Large intestine (tissue), 3 donors: ENCODE measurements around the gene AGL. TPM values are rescaled to one million over a fixed set of nuclear protein-coding genes. Genes with fewer than 3 reads are reported as not detected.
"Not testable (repeated sequence)": the region's sequence is repeated elsewhere in the genome, so short reads cannot be mapped to it uniquely, and the experiment has no call there.

Experiments used
- DNase-seq, 2 donors: peaks; one replicate each; pipeline versions ENCODE4 v3.0.0 to v3.0.0-alpha.2; 2013
- H3K27ac ChIP-seq: one replicate; pipeline ENCODE4 v1.5.1; 2013; ENCODE audit warnings: low read length
- H3K27me3 ChIP-seq: 2 replicates; pipeline ENCODE4 v1.6.1; 2013; ENCODE audit warnings: low read length; ENCODE audit not compliant: control insufficient read depth, insufficient read depth
- H3K36me3 ChIP-seq: 2 replicates; pipeline ENCODE4 v1.6.1; 2013; ENCODE audit warnings: low read length; ENCODE audit not compliant: control insufficient read depth, insufficient read depth
- H3K4me1 ChIP-seq: one replicate; pipeline ENCODE4 v1.6.1; 2013; ENCODE audit warnings: low read length; ENCODE audit not compliant: control insufficient read depth, insufficient read depth
- H3K4me3 ChIP-seq: one replicate; pipeline ENCODE4 v1.5.1; 2013; ENCODE audit warnings: low read length
- H3K9me3 ChIP-seq: one replicate; pipeline ENCODE4 v1.6.1; 2013; ENCODE audit warnings: mild to moderate bottlenecking, low read depth, low read length, moderate library complexity; ENCODE audit not compliant: control insufficient read depth
- WGBS: methylation state at CpG from one replicate; pipeline ENCODE4 v1.1.5; 2013; ENCODE audit warnings: low lambda C conversion rate; ENCODE audit not compliant: insufficient coverage; 5-methylcytosine and 5-hydroxymethylcytosine counted together
- polyA plus RNA-seq: library from polyadenylated mRNA; unstranded; fragments of 120-200 nt; gene quantifications from one replicate; pipeline ENCODE4 v1.2.1, GENCODE V29; 2013

Gene AGL
- polyA plus RNA-seq, 1 donor, result 18.4 TPM

GRCh38 chr1:99869723-99870122, 19.6 kb downstream of the AGL start:
- no peak for DNase-seq
- Histone ChIP-seq H3K27me3 (no peaks in the 10 kb centered on the region), H3K4me1 (no peaks in the 10 kb centered on the region), H3K9me3 (no peaks in the 10 kb centered on the region), H3K27ac (no peak overlapping the region), H3K36me3 (peaks cover 5% of the 10 kb centered on the region), H3K4me3 (no peak overlapping the region)
- WGBS, result 86% methylated on average over 5 of the region's 6 CpGs

- H3K36me3 ChIP-seq, result peaks cover 6% of the 10 kb centered on the region
- H3K27ac ChIP-seq, result no peak overlapping the region
- H3K4me1 ChIP-seq, result no peaks in the 10 kb centered on the region
- no CpG with 5 or more reads among the region's 1 CpG for WGBS
- DNase-seq, result peak in 1 of 2 donors; percentile 17
- H3K9me3 ChIP-seq, result no peaks in the 10 kb centered on the region
- no peak overlapping the region for H3K4me3 ChIP-seq
- H3K27me3 ChIP-seq, result no peaks in the 10 kb centered on the region
These were observed 21.9 kb downstream of the AGL start for GRCh38 chr1:99872063-99872462.

GRCh38 chr1:99877568-99877967, 27.4 kb downstream of the AGL start:
- Histone ChIP-seq H3K9me3 (no peaks in the 10 kb centered on the region), H3K36me3 (peaks cover 17% of the 10 kb centered on the region), H3K4me3 (no peak overlapping the region), H3K27me3 (no peaks in the 10 kb centered on the region), H3K4me1 (no peaks in the 10 kb centered on the region), H3K27ac (no peak overlapping the region)
- DNase-seq, result no peak
- 70% methylated on average over 2 of the region's 3 CpGs for WGBS

- H3K27ac ChIP-seq, result no peak overlapping the region
- no peaks in the 10 kb centered on the region for H3K4me1 ChIP-seq
- H3K4me3 ChIP-seq, result no peak overlapping the region
- no peaks in the 10 kb centered on the region for H3K9me3 ChIP-seq
- WGBS, result no CpG with 5 or more reads among the region's 1 CpG
- H3K36me3 ChIP-seq, result peaks cover 28% of the 10 kb centered on the region
- DNase-seq, result no peak
- no peaks in the 10 kb centered on the region for H3K27me3 ChIP-seq
These were observed 36.0 kb downstream of the AGL start for GRCh38 chr1:99886179-99886578.

GRCh38 chr1:99886841-99887240, 36.7 kb downstream of the AGL start:
- Histone ChIP-seq H3K27me3 (no peaks in the 10 kb centered on the region), H3K4me1 (no peaks in the 10 kb centered on the region), H3K27ac (no peak overlapping the region), H3K36me3 (peaks cover 22% of the 10 kb centered on the region), H3K9me3 (no peaks in the 10 kb centered on the region), H3K4me3 (no peak overlapping the region)
- DNase-seq, result no peak

GRCh38 chr1:99887890-99888289, 37.7 kb downstream of the AGL start:
- 100% methylated on average over 1 of the region's 2 CpGs for WGBS
- DNase-seq, result no peak
- Histone ChIP-seq H3K27ac (no peak overlapping the region), H3K9me3 (no peaks in the 10 kb centered on the region), H3K4me3 (no peak overlapping the region), H3K27me3 (no peaks in the 10 kb centered on the region), H3K36me3 (peaks cover 19% of the 10 kb centered on the region), H3K4me1 (no peaks in the 10 kb centered on the region)

- DNase-seq, result no peak
- H3K4me1 ChIP-seq, result no peaks in the 10 kb centered on the region
- 86% methylated on average over 1 of the region's 1 CpG for WGBS
- peaks cover 7% of the 10 kb centered on the region for H3K36me3 ChIP-seq
- H3K4me3 ChIP-seq, result no peak overlapping the region
- no peaks in the 10 kb centered on the region for H3K27me3 ChIP-seq
- no peak overlapping the region for H3K27ac ChIP-seq
- no peaks in the 10 kb centered on the region for H3K9me3 ChIP-seq
These were observed 41.8 kb downstream of the AGL start for GRCh38 chr1:99891997-99892396.

- DNase-seq, H3K4me3 ChIP-seq, H3K9me3 ChIP-seq, H3K27ac ChIP-seq, H3K27me3 ChIP-seq, H3K4me1 ChIP-seq: not testable (repeated sequence)
- H3K36me3 ChIP-seq, result peaks cover 14% of the 10 kb centered on the region
- no CpG with 5 or more reads among the region's 4 CpGs for WGBS
These were observed 53.1 kb downstream of the AGL start for GRCh38 chr1:99903278-99903677.

GRCh38 chr1:99906535-99906934, 56.4 kb downstream of the AGL start:
- H3K27me3 ChIP-seq, result no peaks in the 10 kb centered on the region
- no peaks in the 10 kb centered on the region for H3K9me3 ChIP-seq
- H3K4me3 ChIP-seq, result no peak overlapping the region
- H3K4me1 ChIP-seq, result no peaks in the 10 kb centered on the region
- H3K36me3 ChIP-seq, result peaks cover 19% of the 10 kb centered on the region
- no peak for DNase-seq
- no peak overlapping the region for H3K27ac ChIP-seq

- DNase-seq, result no peak
- WGBS, result 66% methylated on average over 3 of the region's 3 CpGs
- Histone ChIP-seq H3K4me1 (no peaks in the 10 kb centered on the region), H3K4me3 (no peak overlapping the region), H3K9me3 (no peaks in the 10 kb centered on the region), H3K36me3 (peaks cover 24% of the 10 kb centered on the region), H3K27me3 (no peaks in the 10 kb centered on the region), H3K27ac (no peak overlapping the region)
These were observed 67.1 kb downstream of the AGL start for GRCh38 chr1:99917214-99917613.

- H3K9me3 ChIP-seq, result no peaks in the 10 kb centered on the region
- peaks cover 16% of the 10 kb centered on the region for H3K36me3 ChIP-seq
- no CpG with 5 or more reads among the region's 1 CpG for WGBS
- H3K27me3 ChIP-seq, result no peaks in the 10 kb centered on the region
- no peaks in the 10 kb centered on the region for H3K4me1 ChIP-seq
- no peak overlapping the region for H3K27ac ChIP-seq
- DNase-seq, result no peak
- no peak overlapping the region for H3K4me3 ChIP-seq
These were observed 69.1 kb downstream of the AGL start for GRCh38 chr1:99919220-99919619.
